Liver (tissue), 9 donors: ENCODE data around the gene CPNE5. TPM values are rescaled to one million over a fixed set of nuclear protein-coding genes. Genes with fewer than 3 reads are reported as not detected.

Experiments
- DNase-seq: peaks from one replicate; pipeline ENCODE4 v3.0.0-alpha.2; 2017; ENCODE audit warnings: low spot score
- H3K27ac ChIP-seq, 2 donors: one replicate each; pipeline ENCODE4 v1.7.0; 2013; ENCODE audit warnings: inconsistent platforms in 2 of 2, low read length in 2 of 2, control low read depth in 1 of 2, low read depth in 1 of 2, mild to moderate bottlenecking in 1 of 2
- H3K27me3 ChIP-seq, 4 donors: one replicate each; pipeline versions ENCODE4 v1.6.1 to v1.7.0; 2013; ENCODE audit warnings: low read length in 3 of 4, inconsistent platforms in 1 of 4, mild to moderate bottlenecking in 1 of 4, moderate library complexity in 1 of 4; ENCODE audit not compliant: control insufficient read depth in 4 of 4, insufficient read depth in 4 of 4
- H3K36me3 ChIP-seq, 4 donors: one replicate each; pipeline versions ENCODE4 v1.6.1 to v1.7.0; 2013; ENCODE audit warnings: low read length in 3 of 4, mild to moderate bottlenecking in 3 of 4, low read depth in 1 of 4, moderate library complexity in 1 of 4; ENCODE audit not compliant: control insufficient read depth in 4 of 4, insufficient read depth in 3 of 4
- H3K4me1 ChIP-seq, 4 donors: one replicate each; pipeline versions ENCODE4 v1.6.1 to v1.7.0; 2013; ENCODE audit warnings: low read length in 3 of 4, mild to moderate bottlenecking in 3 of 4, moderate library complexity in 1 of 4; ENCODE audit not compliant: control insufficient read depth in 4 of 4, insufficient read depth in 4 of 4
- H3K4me3 ChIP-seq, 3 donors: one replicate each; pipeline versions ENCODE4 v1.6.1 to v1.7.0; 2013; ENCODE audit warnings: low read length in 3 of 3, control low read depth in 1 of 3, low read depth in 1 of 3, mild to moderate bottlenecking in 1 of 3
- H3K9ac ChIP-seq, 2 donors: one replicate each; pipeline ENCODE4 v1.7.0; 2013; ENCODE audit warnings: low read length in 2 of 2, mild to moderate bottlenecking in 2 of 2, moderate library complexity in 2 of 2, control low read depth in 1 of 2, low read depth in 1 of 2
- H3K9me3 ChIP-seq, 4 donors: one replicate each; pipeline versions ENCODE4 v1.6.1 to v1.7.0; 2013; ENCODE audit warnings: low read length in 3 of 4; ENCODE audit not compliant: control insufficient read depth in 4 of 4
- ATF3 ChIP-seq: IDR thresholded peaks from 2 replicates; pipeline ENCODE4 v1.6.1; 2016; ENCODE audit warnings: antibody characterized with exemption
- CTCF ChIP-seq: fragments of 150-350 bp; IDR thresholded peaks from 2 replicates; pipeline ENCODE4 v1.5.1; 2017; ENCODE audit warnings: improper control_type of control experiment, low read depth, low read length; ENCODE audit not compliant: missing input control
- EGR1 ChIP-seq, 2 donors: IDR thresholded peaks; 2 replicates each; pipeline ENCODE4 v1.6.1; 2016 to 2018; ENCODE audit warnings: antibody characterized with exemption in 2 of 2, low read depth in 2 of 2
- FOXA1 ChIP-seq: IDR thresholded peaks from 2 replicates; pipeline ENCODE4 v1.6.1; 2016; ENCODE audit warnings: antibody characterized with exemption
- FOXA2 ChIP-seq: IDR thresholded peaks from 2 replicates; pipeline ENCODE4 v1.6.1; 2016; ENCODE audit warnings: antibody characterized with exemption
- GABPA ChIP-seq, 2 donors: IDR thresholded peaks in 1 of 2; conservative IDR thresholded peaks in 1 of 2; 2 replicates each; pipeline ENCODE4 v1.6.1; 2016; ENCODE audit warnings: antibody characterized with exemption in 2 of 2, mild to moderate bottlenecking in 1 of 2, moderate library complexity in 1 of 2
- HNF4A ChIP-seq, 2 donors: conservative IDR thresholded peaks; 2 replicates each; pipeline ENCODE4 v1.6.1; 2016; ENCODE audit warnings: antibody characterized with exemption in 2 of 2, mild to moderate bottlenecking in 2 of 2
- HNF4G ChIP-seq: IDR thresholded peaks from 2 replicates; pipeline ENCODE4 v1.6.1; 2016; ENCODE audit warnings: antibody characterized with exemption
- JUND ChIP-seq, 2 donors: IDR thresholded peaks; 2 replicates each; pipeline ENCODE4 v1.6.1; 2016; ENCODE audit warnings: antibody characterized with exemption in 2 of 2
- MAX ChIP-seq: IDR thresholded peaks from 2 replicates; pipeline ENCODE4 v1.6.1; 2016; ENCODE audit warnings: antibody characterized with exemption
- NR2F2 ChIP-seq: IDR thresholded peaks from 2 replicates; pipeline ENCODE4 v1.6.1; 2016; ENCODE audit warnings: antibody characterized with exemption
- RAD21 ChIP-seq, 2 donors: IDR thresholded peaks; 2 replicates each; pipeline ENCODE4 v1.6.1; 2016; ENCODE audit warnings: antibody characterized with exemption in 2 of 2, mild to moderate bottlenecking in 2 of 2
- REST ChIP-seq: IDR thresholded peaks from 2 replicates; pipeline ENCODE4 v1.6.1; 2016; ENCODE audit warnings: antibody characterized with exemption, mild to moderate bottlenecking
- RXRA ChIP-seq, 2 donors: IDR thresholded peaks; 2 replicates each; pipeline ENCODE4 v1.6.1; 2017 to 2018; ENCODE audit warnings: antibody characterized with exemption in 2 of 2, mild to moderate bottlenecking in 1 of 2
- SP1 ChIP-seq: IDR thresholded peaks from 2 replicates; pipeline ENCODE4 v1.6.1; 2018; ENCODE audit warnings: antibody characterized with exemption, mild to moderate bottlenecking
- TAF1 ChIP-seq: conservative IDR thresholded peaks from 2 replicates; pipeline ENCODE4 v1.6.1; 2016; ENCODE audit warnings: antibody characterized with exemption, mild to moderate bottlenecking
- YY1 ChIP-seq: IDR thresholded peaks from 2 replicates; pipeline ENCODE4 v1.6.1; 2016; ENCODE audit warnings: antibody characterized with exemption, mild to moderate bottlenecking
- ZBTB33 ChIP-seq: IDR thresholded peaks from 2 replicates; pipeline ENCODE4 v1.6.1; 2016; ENCODE audit warnings: antibody characterized with exemption
- WGBS: extraction: QIAGEN DNeasy Blood & Tissue Kit; methylation state at CpG from one replicate; pipeline ENCODE4 v1.1.7; 2013; 5-methylcytosine and 5-hydroxymethylcytosine counted together
- polyA plus RNA-seq, 2 donors: library from polyadenylated mRNA; stranded (reverse) in 1 of 2; unstranded in 1 of 2; fragments of 200-250 nt in 1 of 2; fragments of >200 nt in 1 of 2; fragmentation: Nextera tagmentation in 1 of 2; extraction: Ambion mirVana in 1 of 2; gene quantifications; one replicate each; pipeline versions ENCODE4 v1.2.1 to v1.2.3, GENCODE V29; 2013 to 2015
- total RNA-seq, 2 donors: library from RNA; depleted of rRNA; stranded (reverse); fragments of >200 nt; gene quantifications; one replicate each; pipeline ENCODE4 v1.2.3, GENCODE V29; 2014
- donor health status: healthy.
- donor health status: healthy.
- donor health status: healthy.
- donor health status: healthy.
- donor health status: healthy.

CPNE5 gene
- total and polyA plus RNA-seq, 4 donors: 0.24 to 1.1 (median 0.44) TPM

GRCh38 chr6:36691011-36691410 is 148.2 kb downstream of the CPNE5 start:
- Histone ChIP-seq H3K9me3 (no peaks in the 10 kb centered on the region), H3K4me1 (peaks cover 0 to 2% (median 0%) of the 10 kb centered on the region in 4 donors), H3K27me3 (peaks cover 0 to 5% (median 0%) of the 10 kb centered on the region in 4 donors), H3K4me3 (no peak overlapping the region), H3K27ac (no peak overlapping the region), H3K36me3 (peaks cover 2 to 11% (median 7%) of the 10 kb centered on the region in 4 donors), H3K9ac (no peak overlapping the region)
- whole genome bisulfite sequencing: 93% methylated on average over 4 of the region's 4 CpGs
- DNase-seq: no peak
- TF ChIP-seq HNF4A (conservative IDR thresholded peaks at IDR 0.05) (no peak), NR2F2 (no peak), TAF1 (no peak), FOXA1 (no peak), ZBTB33 (no peak), FOXA2 (no peak), REST (no peak), RAD21 (IDR thresholded peaks at IDR 0.05) (no peak), RXRA (IDR thresholded peaks at IDR 0.05) (no peak), MAX (no peak), ATF3 (no peak), GABPA (IDR thresholded peaks at IDR 0.05 in 1 of 2, conservative IDR thresholded peaks at IDR 0.05 in 1 of 2) (no peak), SP1 (no peak), EGR1 (IDR thresholded peaks at IDR 0.05; ENCODE audit: low read depth in 2 of 2) (no peak), HNF4G (no peak), YY1 (no peak), CTCF (no peak), JUND (IDR thresholded peaks at IDR 0.05) (no peak)

Other genes with a start within 250 kb of the CPNE5 start
- 100 to 1,000 TPM in 1 of 2 donors, 10 to 100 TPM in 1; 62.8 to 101 TPM for gene SRSF3, start 245.1 kb downstream of the CPNE5 start, total RNA-seq
- 100 to 1,000 TPM; 101 to 103 TPM for gene SRSF3, start 245.1 kb downstream of the CPNE5 start, polyA plus RNA-seq
- gene CDKN1A, start 160.7 kb downstream of the CPNE5 start, total RNA-seq: 10 to 100 TPM in 1 of 2 donors, 1 to 10 TPM in 1; 3.2 to 41.7 TPM
- gene CDKN1A, start 160.7 kb downstream of the CPNE5 start, polyA plus RNA-seq: 10 to 100 TPM; 15.9 to 25.2 TPM
- 1 to 10 TPM in 1 of 2 donors, under 1 TPM in 1; 0.08 to 1.3 TPM for gene RAB44, start 141.6 kb downstream of the CPNE5 start, total RNA-seq
- gene RAB44, start 141.6 kb downstream of the CPNE5 start, polyA plus RNA-seq: under 1 TPM in 1 of 2 donors, not detected in 1; 0.02 TPM
- gene PPIL1, start 35.4 kb upstream of the CPNE5 start, total RNA-seq: 10 to 100 TPM; 19.8 to 20.8 TPM
- 10 to 100 TPM; 15.8 to 23.9 TPM for gene PPIL1, start 35.4 kb upstream of the CPNE5 start, polyA plus RNA-seq
- gene C6orf89, start 46.5 kb upstream of the CPNE5 start, total RNA-seq: 10 to 100 TPM; 23.7 to 27.2 TPM
- 10 to 100 TPM; 14.0 to 18.4 TPM for gene C6orf89, start 46.5 kb upstream of the CPNE5 start, polyA plus RNA-seq
- gene PI16, start 115.3 kb upstream of the CPNE5 start, total RNA-seq: under 1 TPM in 1 of 2 donors, not detected in 1; 0.25 TPM
- under 1 TPM; 0.12 to 0.24 TPM for gene PI16, start 115.3 kb upstream of the CPNE5 start, polyA plus RNA-seq
- gene MTCH1, start 146.8 kb upstream of the CPNE5 start, total RNA-seq: 10 to 100 TPM; 72.8 to 79.6 TPM
- 10 to 100 TPM; 61.5 to 75.4 TPM for gene MTCH1, start 146.8 kb upstream of the CPNE5 start, polyA plus RNA-seq
- 10 to 100 TPM; 12.4 to 24.4 TPM for gene FGD2, start 166.2 kb upstream of the CPNE5 start, total RNA-seq
- gene FGD2, start 166.2 kb upstream of the CPNE5 start, polyA plus RNA-seq: 1 to 10 TPM; 4.6 to 5.8 TPM